8988T (cell line): Measurements from ENCODE around the gene SCN8A.
A peak's percentile ranks its signal among the peaks of the same experiment; 100 is the strongest.
"Not testable (repeated sequence)": the region's sequence is repeated elsewhere in the genome, so short reads cannot be mapped to it uniquely, and the experiment has no call there.

Experiments
- DNase-seq: peaks from one replicate; pipeline ENCODE4 v3.0.0; 2011

Gene SCN8A

GRCh38 chr12:51818566-51819300 lies 227.7 kb downstream of the SCN8A start:
- no peak for DNase-seq

- no peak for DNase-seq
Observed at GRCh38 chr12:51819736-51820525, 228.9 kb downstream of the SCN8A start.

- DNase-seq, result peak; percentile 20
Observed at GRCh38 chr12:51820526-51821439, 229.8 kb downstream of the SCN8A start.

- peak; percentile 14 for DNase-seq
Observed at GRCh38 chr12:51821440-51822260, 230.6 kb downstream of the SCN8A start.

- DNase-seq, result peak; percentile 23
Observed at GRCh38 chr12:51822261-51822616, 231.2 kb downstream of the SCN8A start.

GRCh38 chr12:51822956-51823355 lies 231.9 kb downstream of the SCN8A start:
- DNase-seq, result no peak

- DNase-seq, result peak; percentile 88
Observed at GRCh38 chr12:51823875-51824565, 233.0 kb downstream of the SCN8A start.

- DNase-seq, result no peak
Observed at GRCh38 chr12:51825216-51825615, 234.2 kb downstream of the SCN8A start.

- no peak for DNase-seq
Observed at GRCh38 chr12:51826881-51827280, 235.8 kb downstream of the SCN8A start.

- no peak for DNase-seq
Observed at GRCh38 chr12:51827925-51828818, 237.1 kb downstream of the SCN8A start.

- DNase-seq, result no peak
Observed at GRCh38 chr12:51829011-51829481, 238.0 kb downstream of the SCN8A start.

GRCh38 chr12:51829641-51830040 lies 238.6 kb downstream of the SCN8A start:
- no peak for DNase-seq

GRCh38 chr12:51831817-51832216 lies 240.8 kb downstream of the SCN8A start:
- not testable (repeated sequence) for DNase-seq

GRCh38 chr12:51832354-51833107 lies 241.5 kb downstream of the SCN8A start:
- no peak for DNase-seq

GRCh38 chr12:51833448-51834227 lies 242.6 kb downstream of the SCN8A start:
- DNase-seq, result no peak

GRCh38 chr12:51834411-51834810 lies 243.4 kb downstream of the SCN8A start:
- no peak for DNase-seq

GRCh38 chr12:51836041-51836826 lies 245.2 kb downstream of the SCN8A start:
- DNase-seq, result no peak

GRCh38 chr12:51836827-51837173 lies 245.8 kb downstream of the SCN8A start:
- no peak for DNase-seq
